Measurements from ENCODE around the gene PRKG1.
"Not testable (repeated sequence)": the region's sequence is repeated elsewhere in the genome, so short reads cannot be mapped to it uniquely, and the experiment has no call there.

PRKG1 gene

GRCh38 chr10:52194716-52195115 lies 1120.4 kb downstream of the PRKG1 start:
- no peak for DNase-seq

- DNase-seq = no peak
These were observed 1122.8 kb downstream of the PRKG1 start for GRCh38 chr10:52197098-52197497.

- no peak for DNase-seq
These were observed 1124.3 kb downstream of the PRKG1 start for GRCh38 chr10:52198540-52198939.

- not testable (repeated sequence) for DNase-seq
These were observed 1130.6 kb downstream of the PRKG1 start for GRCh38 chr10:52204906-52205305.

GRCh38 chr10:52208365-52208764 lies 1134.1 kb downstream of the PRKG1 start:
- no peak for DNase-seq

- no peak for DNase-seq
These were observed 1135.9 kb downstream of the PRKG1 start for GRCh38 chr10:52210161-52210560.

- DNase-seq = no peak
These were observed 1137.8 kb downstream of the PRKG1 start for GRCh38 chr10:52212062-52212461.

GRCh38 chr10:52212802-52213201 lies 1138.5 kb downstream of the PRKG1 start:
- no peak for DNase-seq

GRCh38 chr10:52213321-52213752 lies 1139.0 kb downstream of the PRKG1 start:
- no peak for DNase-seq

GRCh38 chr10:52215745-52216361 lies 1141.6 kb downstream of the PRKG1 start:
- DNase-seq = peak; percentile 47

- DNase-seq = no peak
These were observed 1142.6 kb downstream of the PRKG1 start for GRCh38 chr10:52216852-52217251.

- no peak for DNase-seq
These were observed 1143.2 kb downstream of the PRKG1 start for GRCh38 chr10:52217531-52217930.

GRCh38 chr10:52220947-52221346 lies 1146.7 kb downstream of the PRKG1 start:
- DNase-seq = no peak

GRCh38 chr10:52221923-52222322 lies 1147.6 kb downstream of the PRKG1 start:
- no peak for DNase-seq

GRCh38 chr10:52226197-52226847 lies 1152.0 kb downstream of the PRKG1 start:
- no peak for DNase-seq

GRCh38 chr10:52228556-52228955 lies 1154.3 kb downstream of the PRKG1 start:
- no peak for DNase-seq

GRCh38 chr10:52229291-52229931 lies 1155.1 kb downstream of the PRKG1 start:
- no peak for DNase-seq

GRCh38 chr10:52232561-52233350 lies 1158.5 kb downstream of the PRKG1 start:
- no peak for DNase-seq

GRCh38 chr10:52233351-52233991 lies 1159.2 kb downstream of the PRKG1 start:
- DNase-seq = not testable (repeated sequence)

- no peak for DNase-seq
These were observed 1165.5 kb downstream of the PRKG1 start for GRCh38 chr10:52239771-52240170.

- no peak for DNase-seq
These were observed 1171.3 kb downstream of the PRKG1 start for GRCh38 chr10:52245547-52245946.

- not testable (repeated sequence) for DNase-seq
These were observed 1173.6 kb downstream of the PRKG1 start for GRCh38 chr10:52247929-52248328.
